WI38 (cell line): ENCODE measurements around the gene DTNBP1.

ENCODE experiments used
- H3K4me3 ChIP-seq: 2 replicates; pipeline ENCODE4 v1.5.1; 2011; ENCODE audit warnings: low read depth, mild to moderate bottlenecking, control low read depth, low read length
- TF ChIP-seq, protein P1 (sequence below): IDR thresholded peaks from 2 replicates; pipeline ENCODE4 v1.5.1; 2012; ENCODE audit warnings: low read depth, mild to moderate bottlenecking, control low read depth, low read length

The DTNBP1 gene

DNA sequence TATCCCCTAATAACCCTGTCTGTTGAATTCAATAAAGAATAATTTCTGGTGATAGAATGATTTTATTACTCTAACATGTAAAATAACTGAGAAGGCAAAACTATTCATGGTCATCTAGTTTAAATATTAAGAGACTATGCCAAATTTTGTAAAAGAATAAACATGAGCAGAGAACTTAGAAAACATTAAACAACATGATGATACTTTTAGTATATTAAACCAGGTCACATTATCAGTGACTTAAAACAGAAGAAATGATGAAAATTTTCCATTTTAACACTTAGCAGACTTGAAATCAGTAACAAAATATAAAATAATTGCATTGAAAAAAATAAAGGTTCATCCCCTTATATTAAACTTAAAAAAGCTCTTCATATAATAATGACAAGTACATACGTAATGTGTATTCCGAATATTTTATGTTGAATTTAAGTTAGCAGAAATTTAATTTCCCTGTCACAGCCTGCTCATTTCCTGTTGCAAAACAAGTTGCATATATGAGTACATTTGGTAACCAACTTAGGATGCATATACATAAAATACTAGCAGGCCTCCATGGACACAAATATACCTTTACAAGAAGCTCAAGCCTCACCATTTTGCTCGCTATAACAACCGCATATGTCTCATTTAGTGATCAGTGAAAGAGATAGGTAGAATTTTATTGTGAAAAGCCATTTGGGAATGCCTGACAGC, 40.6 kb downstream of the DTNBP1 start:
- TF ChIP-seq, protein P1, sequence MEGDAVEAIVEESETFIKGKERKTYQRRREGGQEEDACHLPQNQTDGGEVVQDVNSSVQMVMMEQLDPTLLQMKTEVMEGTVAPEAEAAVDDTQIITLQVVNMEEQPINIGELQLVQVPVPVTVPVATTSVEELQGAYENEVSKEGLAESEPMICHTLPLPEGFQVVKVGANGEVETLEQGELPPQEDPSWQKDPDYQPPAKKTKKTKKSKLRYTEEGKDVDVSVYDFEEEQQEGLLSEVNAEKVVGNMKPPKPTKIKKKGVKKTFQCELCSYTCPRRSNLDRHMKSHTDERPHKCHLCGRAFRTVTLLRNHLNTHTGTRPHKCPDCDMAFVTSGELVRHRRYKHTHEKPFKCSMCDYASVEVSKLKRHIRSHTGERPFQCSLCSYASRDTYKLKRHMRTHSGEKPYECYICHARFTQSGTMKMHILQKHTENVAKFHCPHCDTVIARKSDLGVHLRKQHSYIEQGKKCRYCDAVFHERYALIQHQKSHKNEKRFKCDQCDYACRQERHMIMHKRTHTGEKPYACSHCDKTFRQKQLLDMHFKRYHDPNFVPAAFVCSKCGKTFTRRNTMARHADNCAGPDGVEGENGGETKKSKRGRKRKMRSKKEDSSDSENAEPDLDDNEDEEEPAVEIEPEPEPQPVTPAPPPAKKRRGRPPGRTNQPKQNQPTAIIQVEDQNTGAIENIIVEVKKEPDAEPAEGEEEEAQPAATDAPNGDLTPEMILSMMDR: no peak
- H3K4me3 ChIP-seq: no peak overlapping the region

DNA sequence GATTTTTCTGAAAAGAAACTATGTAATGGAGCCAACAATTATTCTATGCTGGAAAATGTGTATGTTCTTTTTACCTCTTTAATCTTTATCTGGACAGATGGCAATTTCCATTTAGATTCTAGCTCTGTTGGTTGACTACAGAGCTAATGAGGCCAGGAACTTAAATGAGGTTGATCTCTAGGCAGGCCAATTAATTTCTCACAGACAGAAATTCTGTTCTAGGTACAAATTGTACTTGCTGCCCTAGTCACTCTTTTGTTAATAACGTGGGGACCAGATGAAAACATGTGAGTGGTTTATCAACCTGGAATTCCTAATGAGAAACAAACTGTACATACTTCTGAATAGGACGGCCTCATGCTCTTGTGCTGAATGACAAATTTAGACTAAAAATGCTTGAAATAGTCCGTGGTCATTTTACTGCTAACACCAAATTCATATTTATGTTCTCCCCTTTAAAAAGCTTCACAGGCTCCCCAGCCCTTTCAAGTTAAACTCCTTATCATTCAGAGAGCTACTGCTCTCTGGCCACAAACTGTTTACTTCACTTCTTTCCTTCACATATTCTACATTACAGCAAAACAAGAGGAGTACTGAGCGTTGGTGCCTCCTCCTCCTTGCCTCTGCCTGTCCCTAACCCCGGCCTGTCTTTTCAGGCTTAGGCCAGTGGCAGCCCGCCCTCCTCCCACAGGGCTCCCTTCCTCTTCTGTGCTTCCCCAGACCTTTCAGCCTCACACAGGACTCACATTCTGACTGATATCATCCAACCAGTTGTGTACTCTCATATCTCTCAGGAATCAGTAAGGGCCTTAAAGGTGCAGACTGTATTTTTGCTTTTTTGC, 41.4 kb downstream of the DTNBP1 start:
- TF ChIP-seq, protein P1: no peak
- H3K4me3 ChIP-seq: no peak overlapping the region

DNA sequence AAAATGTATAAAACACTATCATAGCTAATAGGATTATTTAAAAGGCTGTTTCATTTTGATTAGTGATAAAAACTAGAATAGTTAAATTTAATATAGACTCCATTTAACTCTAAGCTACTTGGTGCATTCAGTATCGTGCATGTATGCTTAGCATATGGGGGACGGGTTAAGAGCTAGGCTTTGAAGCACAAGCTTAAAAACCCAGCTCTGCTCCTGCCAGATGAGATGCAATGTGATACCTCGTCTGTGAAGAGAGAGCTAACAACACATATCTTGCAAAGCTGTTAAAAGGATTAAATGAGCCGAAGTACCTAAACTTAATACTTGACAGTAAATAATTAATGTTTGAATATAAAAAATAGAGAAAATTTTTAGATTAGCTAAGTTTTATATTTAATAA, 42.2 kb downstream of the DTNBP1 start:
- no peak overlapping the region for H3K4me3 ChIP-seq
- TF ChIP-seq, protein P1: no peak

DNA sequence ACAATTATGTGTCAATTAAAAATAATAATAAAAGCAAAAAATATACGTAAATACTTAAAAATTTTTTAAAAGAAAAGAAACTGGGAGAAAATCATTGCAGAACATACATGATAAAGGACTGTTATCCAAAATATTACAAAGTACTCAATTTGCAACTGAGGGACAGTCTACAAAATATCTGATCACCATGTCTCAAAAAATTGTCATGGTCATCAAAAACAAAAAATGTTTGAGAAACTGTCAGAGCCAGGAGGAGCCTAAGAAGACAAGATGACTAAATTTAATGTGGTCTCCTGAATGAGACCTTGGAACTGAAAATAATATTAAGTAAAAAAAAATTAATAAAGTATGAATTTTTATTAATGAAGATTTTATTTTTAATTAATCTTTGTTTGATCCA, 43.5 kb downstream of the DTNBP1 start:
- no peak overlapping the region for H3K4me3 ChIP-seq
- TF ChIP-seq, protein P1: no peak

DNA sequence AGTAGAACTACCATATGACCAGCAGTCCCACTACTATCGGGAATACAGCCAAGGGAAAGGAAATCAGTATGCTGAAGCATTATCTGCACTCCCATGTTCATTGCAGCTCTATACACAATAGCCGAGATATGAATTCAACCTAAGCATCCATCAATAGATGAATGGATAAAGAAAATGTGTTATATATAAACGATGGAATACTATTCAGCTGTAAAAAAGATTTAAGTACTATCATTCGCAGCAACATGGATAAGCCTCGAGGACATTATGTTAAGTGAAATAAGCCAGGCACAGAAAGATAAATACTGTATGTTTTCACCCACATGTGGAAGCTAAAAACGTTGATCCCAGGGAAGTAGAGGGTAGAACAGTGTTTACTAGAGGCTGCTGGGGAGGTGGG, 44.1 kb downstream of the DTNBP1 start:
- TF ChIP-seq, protein P1: no peak
- no peak overlapping the region for H3K4me3 ChIP-seq

DNA sequence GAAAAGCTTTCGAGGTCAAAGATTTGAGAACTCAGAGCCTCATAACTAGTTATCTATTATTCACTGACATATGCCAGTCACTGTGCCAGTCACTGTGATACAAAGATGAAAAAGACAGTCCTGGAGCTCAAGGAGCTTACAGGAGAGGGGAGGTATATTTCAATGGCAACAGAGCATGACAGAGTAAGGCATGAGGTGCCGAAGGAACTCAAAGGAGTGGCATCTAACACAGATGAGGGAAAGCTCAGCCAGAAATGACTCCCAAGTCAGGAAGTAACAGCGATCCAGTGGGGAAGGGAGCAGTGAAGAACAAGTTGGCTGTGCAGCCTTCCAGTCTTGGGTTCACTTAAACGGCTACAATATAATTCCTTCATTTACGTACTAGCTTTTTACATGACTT, 46.6 kb downstream of the DTNBP1 start:
- no peak overlapping the region for H3K4me3 ChIP-seq
- TF ChIP-seq, protein P1: no peak

DNA sequence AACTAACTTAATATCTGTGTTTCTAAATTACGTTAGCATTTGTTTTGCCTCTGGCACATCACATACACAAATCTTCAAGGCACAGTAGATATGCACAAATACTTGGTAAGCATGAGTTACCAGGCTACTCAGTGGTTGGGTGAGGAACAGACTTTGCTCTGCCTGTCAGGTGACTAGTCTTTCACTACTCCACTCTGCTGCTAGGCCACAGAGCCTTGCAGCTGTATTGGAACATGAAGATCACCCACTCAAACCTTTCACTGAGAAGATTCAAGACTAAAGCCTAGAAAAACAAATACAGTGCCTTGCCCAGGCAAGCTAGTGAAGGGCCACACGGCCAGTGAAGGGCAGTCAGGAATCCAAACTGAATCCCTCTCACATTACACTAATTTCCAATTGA, 47.0 kb downstream of the DTNBP1 start:
- H3K4me3 ChIP-seq: no peak overlapping the region
- TF ChIP-seq, protein P1: no peak
